HG03460 (cell line): ENCODE data around the gene PTP4A2.
"Not testable (repeated sequence)": the region's sequence is repeated elsewhere in the genome, so short reads cannot be mapped to it uniquely, and the experiment has no call there.

Experiments
- ATAC-seq: cut with Tn5 transposase; IDR thresholded peaks from one replicate; pipeline ENCODE4 v1.9.1; 2021; ENCODE audit not compliant: unreplicated experiment

Gene PTP4A2

DNA sequence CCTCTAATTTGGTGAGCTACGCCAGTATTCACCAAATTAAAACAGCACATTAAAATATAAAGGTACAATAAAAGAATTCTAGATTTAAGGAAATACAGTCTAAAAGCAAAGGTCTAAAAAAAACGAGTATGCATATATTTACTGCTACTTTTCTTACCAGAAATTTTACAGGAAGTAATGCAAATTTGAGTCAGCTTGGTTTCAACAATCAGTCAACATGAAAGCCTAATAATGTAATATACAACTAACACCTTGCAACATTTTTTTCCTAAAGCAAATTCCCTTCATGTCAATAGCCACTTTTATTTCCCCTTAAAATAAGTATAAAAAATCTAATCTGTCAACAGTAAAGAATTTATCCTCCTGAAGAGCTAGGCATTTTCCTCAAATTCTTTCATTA is 11.9 kb downstream of the PTP4A2 start:
- no peak for ATAC-seq

DNA sequence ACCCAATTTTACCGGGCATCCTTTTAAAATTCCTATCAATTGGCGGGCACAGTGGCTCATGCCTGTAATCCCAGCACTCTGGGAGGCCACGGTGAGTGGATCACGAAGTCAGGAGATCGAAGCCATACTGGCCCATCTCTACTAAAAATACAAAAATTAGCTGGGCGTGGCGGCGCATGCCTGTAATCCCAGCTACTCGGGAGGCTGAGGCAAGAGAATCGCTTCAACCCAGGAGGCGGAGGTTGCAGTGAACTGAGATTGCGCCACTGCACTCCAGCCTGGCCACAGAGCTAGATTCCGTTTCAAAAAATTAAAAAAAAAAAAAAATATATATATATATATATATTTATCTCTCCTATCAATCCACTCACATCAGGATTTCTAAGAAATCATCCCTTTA is 12.3 kb downstream of the PTP4A2 start:
- not testable (repeated sequence) for ATAC-seq

GRCh38 chr1:31924839-31925238 is 13.3 kb downstream of the PTP4A2 start:
- no peak for ATAC-seq

- ATAC-seq = no peak
Measured at GRCh38 chr1:31923901-31924535, 14.2 kb downstream of the PTP4A2 start.

DNA sequence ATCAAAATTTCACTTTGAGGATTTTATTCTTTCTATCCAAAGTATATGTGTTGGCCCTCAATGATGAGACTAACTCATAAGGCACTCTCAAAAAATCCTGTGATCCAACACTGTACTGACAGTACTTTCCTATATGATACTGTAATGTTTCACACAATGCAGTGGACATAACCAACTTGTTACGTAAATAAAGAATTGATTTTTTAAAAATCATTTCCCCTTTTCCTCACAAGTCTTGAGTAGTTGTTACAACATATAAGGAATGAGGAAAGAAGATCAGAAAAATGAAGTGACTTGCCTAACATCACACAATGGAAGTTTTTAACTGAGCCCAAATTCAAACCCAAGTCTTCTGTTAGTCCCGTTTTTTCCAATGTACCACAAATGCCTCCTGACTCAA is 17.2 kb downstream of the PTP4A2 start:
- no peak for ATAC-seq

DNA sequence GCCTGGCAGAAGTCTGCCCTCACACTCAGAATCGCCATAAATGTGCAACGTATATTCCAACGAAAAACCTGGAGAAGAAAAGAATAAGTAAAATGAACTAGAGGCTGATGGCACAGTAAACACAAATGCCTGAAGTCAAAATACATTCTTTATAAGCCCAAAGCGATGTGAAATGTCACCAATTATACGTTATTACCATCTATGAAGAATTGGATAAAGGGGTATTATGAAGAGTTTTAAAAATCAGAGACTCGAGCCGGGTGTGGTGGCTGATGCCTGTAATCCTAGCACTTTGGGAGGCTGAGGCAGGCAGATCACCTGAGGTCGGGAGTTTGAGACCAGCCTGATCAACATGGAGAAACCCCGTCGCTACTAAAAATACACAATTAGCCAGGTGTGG is 18.6 kb downstream of the PTP4A2 start:
- ATAC-seq = no peak

- ATAC-seq = no peak
Measured at GRCh38 chr1:31915438-31915837, 22.7 kb downstream of the PTP4A2 start.

- no peak for ATAC-seq
Measured at GRCh38 chr1:31913968-31914367, 24.2 kb downstream of the PTP4A2 start.

- ATAC-seq = no peak
Measured at GRCh38 chr1:31912839-31913239, 25.3 kb downstream of the PTP4A2 start.

GRCh38 chr1:31911994-31912780 is 26.0 kb downstream of the PTP4A2 start:
- no peak for ATAC-seq

- ATAC-seq = no peak
Measured at GRCh38 chr1:31910933-31911332, 27.2 kb downstream of the PTP4A2 start.

DNA sequence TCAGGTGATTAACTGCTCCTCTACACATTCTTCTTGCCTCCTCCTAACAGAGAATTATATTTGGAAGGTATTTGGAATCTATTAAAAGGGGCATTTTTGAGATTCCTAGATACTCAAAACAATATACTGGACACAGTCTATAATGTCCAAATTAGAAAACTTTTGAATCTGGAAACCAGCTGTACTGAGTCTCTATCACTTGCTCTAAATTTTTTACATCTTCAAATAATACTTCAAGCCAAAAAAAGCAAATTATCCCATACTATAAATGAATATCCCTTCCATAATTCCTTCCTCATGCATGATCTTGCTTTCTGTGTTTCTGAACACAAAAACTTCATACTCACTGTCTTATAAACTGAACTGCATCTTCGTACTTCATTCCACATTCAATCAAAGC is 28.5 kb downstream of the PTP4A2 start:
- ATAC-seq = no peak

DNA sequence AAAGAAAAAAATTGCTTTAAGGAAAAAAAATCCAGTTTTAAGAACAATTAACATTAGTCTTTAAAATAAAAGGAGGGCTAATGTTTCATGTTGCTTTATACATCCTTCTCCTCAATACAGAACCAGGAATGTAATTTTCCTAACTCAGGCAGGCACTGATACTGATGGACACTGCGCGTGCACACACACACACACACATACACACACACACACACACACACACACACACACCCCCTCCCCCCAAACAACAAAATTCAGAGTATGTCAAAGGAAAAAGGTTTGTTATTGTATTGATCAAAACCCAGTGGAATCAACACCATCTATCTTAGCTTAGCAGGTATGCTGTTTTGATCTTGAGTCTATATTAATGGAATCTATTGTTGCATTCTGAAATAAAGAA is 31.6 kb downstream of the PTP4A2 start:
- ATAC-seq = no peak

- no peak for ATAC-seq
Measured at GRCh38 chr1:31905681-31906080, 32.5 kb downstream of the PTP4A2 start.

DNA sequence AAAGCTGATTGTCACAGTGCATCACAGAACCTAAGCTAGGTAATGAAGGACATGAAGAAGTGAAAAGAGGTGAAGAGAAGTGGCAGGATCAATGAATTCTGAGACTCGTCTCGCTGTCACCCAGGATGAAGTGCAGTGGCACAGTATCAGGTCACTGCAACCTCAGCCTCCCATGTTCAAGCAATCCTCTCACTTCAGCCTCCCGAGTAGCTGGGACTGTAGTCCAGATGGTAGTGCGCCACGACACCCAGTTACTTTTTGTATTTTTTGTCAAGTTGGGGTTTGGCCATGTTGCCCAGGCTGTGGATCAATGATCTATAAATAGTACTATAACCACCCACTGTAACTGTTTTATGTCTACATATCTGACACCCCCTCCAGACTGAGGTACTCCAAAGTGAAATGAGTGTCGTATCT is 33.1 kb downstream of the PTP4A2 start:
- no peak for ATAC-seq

- ATAC-seq = no peak
Measured at GRCh38 chr1:31904339-31905092, 33.7 kb downstream of the PTP4A2 start.

- no peak for ATAC-seq
Measured at GRCh38 chr1:31902510-31902860, 35.7 kb downstream of the PTP4A2 start.

GRCh38 chr1:31901838-31902509 is 36.2 kb downstream of the PTP4A2 start:
- ATAC-seq = no peak

DNA sequence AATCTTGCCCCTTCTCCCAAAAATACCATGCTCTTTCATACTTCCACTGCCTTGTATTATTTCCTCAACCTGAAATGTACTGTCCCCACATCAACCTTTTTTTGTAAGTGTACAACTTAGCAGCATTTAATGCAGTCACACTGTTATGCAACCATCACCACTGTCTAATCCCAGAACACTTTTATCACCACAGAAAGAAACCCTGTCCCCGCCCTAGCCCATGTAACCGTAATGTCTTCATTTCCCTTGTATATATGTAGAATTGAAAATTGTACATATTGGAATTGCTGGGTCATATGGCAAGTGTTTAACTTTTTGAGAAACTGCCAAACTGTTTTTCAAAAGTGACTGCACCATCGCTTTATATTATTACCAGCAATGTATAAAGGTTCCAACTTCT is 37.4 kb downstream of the PTP4A2 start:
- ATAC-seq = no peak

GRCh38 chr1:31897526-31898100 is 40.6 kb downstream of the PTP4A2 start:
- no peak for ATAC-seq
